ENCODE results near the gene CD300LF. TPM values are rescaled to one million over a fixed set of nuclear protein-coding genes. Genes with fewer than 3 reads are reported as not detected.

CD300LF gene
- polyA plus RNA-seq, 4 donors, result 0.22 to 0.44 (median 0.36) TPM

DNA sequence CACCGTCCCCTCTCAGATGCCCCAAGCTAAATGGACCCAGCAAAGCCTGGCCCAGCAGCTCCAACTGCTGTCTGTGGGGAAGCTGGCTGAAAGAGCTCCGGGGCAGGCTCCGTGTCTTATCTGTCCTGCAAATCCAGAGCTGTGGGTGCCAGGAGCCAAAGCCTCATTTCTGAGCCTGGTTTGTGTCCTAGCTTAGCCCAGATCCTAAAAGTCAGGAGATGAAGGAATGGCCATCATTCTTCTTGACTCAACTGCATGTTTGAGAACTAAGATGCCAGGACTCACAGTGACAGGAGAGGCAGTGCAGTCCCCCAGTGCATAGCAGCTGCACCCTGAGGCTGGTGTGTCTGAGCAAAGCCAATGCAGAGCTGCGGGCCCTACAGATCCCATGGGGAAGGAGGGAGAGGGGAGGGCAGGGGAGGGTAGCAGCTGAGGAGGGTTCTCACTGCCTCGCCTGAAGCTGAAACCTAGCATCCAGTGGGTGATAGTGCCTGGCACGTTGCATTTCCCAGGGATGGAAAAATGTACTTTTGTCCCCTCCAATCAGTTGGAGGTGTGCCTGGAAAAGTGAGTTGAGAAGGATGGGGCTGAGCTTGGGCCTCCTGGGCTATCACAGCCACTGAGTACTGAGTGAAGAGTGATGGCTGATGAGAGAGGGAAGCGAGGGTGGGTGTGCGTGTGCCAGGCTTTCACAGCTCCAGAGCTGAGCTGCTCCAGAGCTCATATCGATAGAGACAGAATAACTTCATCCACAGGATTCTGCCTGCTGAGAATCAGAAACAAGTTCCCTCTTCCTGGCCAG, 64.7 kb downstream of the CD300LF start:
- DNase-seq (ENCODE audit: low read depth in 4 of 4, low spot score in 2 of 4), result no peak

DNA sequence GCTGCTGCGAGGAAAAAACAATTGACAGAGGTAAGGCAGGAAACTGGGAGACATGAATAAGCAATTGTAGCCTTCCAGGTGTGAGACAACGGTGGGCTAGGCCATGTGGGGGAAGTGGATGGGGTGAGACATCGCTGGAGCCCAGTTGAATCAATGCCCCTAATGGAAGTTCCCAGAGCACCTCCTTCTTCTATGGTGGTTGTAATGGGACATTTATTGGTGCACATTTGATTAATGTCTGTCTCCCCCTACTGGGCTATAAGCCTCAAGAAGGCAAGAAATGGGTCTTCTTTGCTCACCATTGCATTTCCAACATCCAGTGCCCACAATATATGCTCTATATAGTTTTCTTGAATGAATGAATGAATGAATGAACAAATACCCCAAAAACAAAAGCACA, 66.5 kb downstream of the CD300LF start:
- DNase-seq (ENCODE audit: low read depth in 4 of 4, low spot score in 2 of 4), result no peak

- no peak for DNase-seq (ENCODE audit: low read depth in 4 of 4, low spot score in 2 of 4)
Observed at GRCh38 chr17:74645010-74645409, 67.7 kb downstream of the CD300LF start.

GRCh38 chr17:74644419-74644818, 68.3 kb downstream of the CD300LF start:
- DNase-seq (ENCODE audit: low read depth in 4 of 4, low spot score in 2 of 4), result no peak

Other genes with a start within 250 kb of the CD300LF start
- gene CD300A, start 246.3 kb downstream of the CD300LF start, polyA plus RNA-seq (ENCODE audit: insufficient read length in 4 of 4), result 1 to 10 TPM; 1.0 to 1.4 (median 1.2) TPM
- gene CD300LB, start 181.4 kb downstream of the CD300LF start, polyA plus RNA-seq (ENCODE audit: insufficient read length in 4 of 4), result under 1 TPM; 0.08 to 0.26 (median 0.14) TPM
- under 1 TPM; 0.30 to 0.39 (median 0.31) TPM for gene CD300C, start 166.8 kb downstream of the CD300LF start, polyA plus RNA-seq (ENCODE audit: insufficient read length in 4 of 4)
- gene CD300H, start 145.4 kb downstream of the CD300LF start, polyA plus RNA-seq (ENCODE audit: insufficient read length in 4 of 4), result under 1 TPM in 1 of 4 donors, not detected in 3; 0.34 TPM
- gene CD300LD, start 120.6 kb downstream of the CD300LF start, polyA plus RNA-seq (ENCODE audit: insufficient read length in 4 of 4), result not detected
- gene CD300E, start 89.2 kb downstream of the CD300LF start, polyA plus RNA-seq (ENCODE audit: insufficient read length in 4 of 4), result under 1 TPM; 0.12 to 0.32 (median 0.18) TPM
- 1 to 10 TPM; 4.8 to 5.6 (median 4.9) TPM for gene RAB37, start 24.3 kb upstream of the CD300LF start, polyA plus RNA-seq (ENCODE audit: insufficient read length in 4 of 4)
- 100 to 1,000 TPM; 153 to 188 (median 177) TPM for gene NHERF1, start 35.7 kb upstream of the CD300LF start, polyA plus RNA-seq (ENCODE audit: insufficient read length in 4 of 4)
- 10 to 100 TPM; 38.9 to 55.6 (median 47.7) TPM for gene NAT9, start 63.4 kb upstream of the CD300LF start, polyA plus RNA-seq (ENCODE audit: insufficient read length in 4 of 4)
- gene GRIN2C, start 147.0 kb upstream of the CD300LF start, polyA plus RNA-seq (ENCODE audit: insufficient read length in 4 of 4), result under 1 TPM; 0.17 to 0.35 (median 0.21) TPM
- 10 to 100 TPM in 1 of 4 donors, 1 to 10 TPM in 3; 4.1 to 11.6 (median 9.2) TPM for gene FDXR, start 160.1 kb upstream of the CD300LF start, polyA plus RNA-seq (ENCODE audit: insufficient read length in 4 of 4)
- under 1 TPM; 0.38 to 0.52 (median 0.47) TPM for gene FADS6, start 180.7 kb upstream of the CD300LF start, polyA plus RNA-seq (ENCODE audit: insufficient read length in 4 of 4)
- under 1 TPM; 0.44 to 0.90 (median 0.75) TPM for gene USH1G, start 210.3 kb upstream of the CD300LF start, polyA plus RNA-seq (ENCODE audit: insufficient read length in 4 of 4)
- not detected for gene OTOP2, start 211.3 kb upstream of the CD300LF start, polyA plus RNA-seq (ENCODE audit: insufficient read length in 4 of 4)
- gene OTOP3, start 223.0 kb upstream of the CD300LF start, polyA plus RNA-seq (ENCODE audit: insufficient read length in 4 of 4), result not detected